Measurements from ENCODE around the gene SSX2. TPM values are rescaled to one million over a fixed set of nuclear protein-coding genes. Genes with fewer than 3 reads are reported as not detected.

Gene SSX2
- total and polyA plus RNA-seq, 2 experiments from 2014 or later = not detected

Small RNA genes lying within 50 kb of the gene (small RNA-seq; reads per million reads assigned to genes)
- gene AC244505.3 = not detected
- not detected for gene AC244505.5
- not detected for gene AL450023.3
- not detected for gene RNA5SP504

Other genes with a start within 250 kb of the SSX2 start
- not detected in 2 replicates for gene XAGE1A, start 211.4 kb downstream of the SSX2 start, total RNA-seq
- gene XAGE1A, start 211.4 kb downstream of the SSX2 start, polyA plus RNA-seq = not detected in 2 replicates
- not detected in 2 replicates for gene XAGE1B, start 190.1 kb downstream of the SSX2 start, total RNA-seq
- not detected in 2 replicates for gene XAGE1B, start 190.1 kb downstream of the SSX2 start, polyA plus RNA-seq
- gene SSX7, start 52.3 kb downstream of the SSX2 start, total RNA-seq = not detected in 2 replicates
- not detected in 2 replicates for gene SSX7, start 52.3 kb downstream of the SSX2 start, polyA plus RNA-seq
- not detected in 2 replicates for gene SSX2B, start 44.1 kb upstream of the SSX2 start, total RNA-seq
- not detected in 2 replicates for gene SSX2B, start 44.1 kb upstream of the SSX2 start, polyA plus RNA-seq
- not detected in 2 replicates for gene SPANXN5, start 90.2 kb upstream of the SSX2 start, total RNA-seq
- gene SPANXN5, start 90.2 kb upstream of the SSX2 start, polyA plus RNA-seq = not detected in 2 replicates
- gene XAGE5, start 104.1 kb upstream of the SSX2 start, total RNA-seq = not detected in 2 replicates
- gene XAGE5, start 104.1 kb upstream of the SSX2 start, polyA plus RNA-seq = not detected in 2 replicates
- not detected in 2 replicates for gene XAGE3, start 160.9 kb upstream of the SSX2 start, total RNA-seq
- gene XAGE3, start 160.9 kb upstream of the SSX2 start, polyA plus RNA-seq = 0.34 TPM in 1 of 2 replicates, not detected in the other
- gene FAM156B, start 190.2 kb upstream of the SSX2 start, total RNA-seq = 15.3 and 20.1 TPM in 2 replicates
- 25.6 and 28.2 TPM in 2 replicates for gene FAM156B, start 190.2 kb upstream of the SSX2 start, polyA plus RNA-seq

All from hepatocyte (in vitro differentiated cells).